H7 (cell line): Measurements from ENCODE around the gene CPD. TPM values are rescaled to one million over a fixed set of nuclear protein-coding genes. Genes with fewer than 3 reads are reported as not detected.
"Not testable (repeated sequence)": the region's sequence is repeated elsewhere in the genome, so short reads cannot be mapped to it uniquely, and the experiment has no call there.

Experiments
- DNase-seq: peaks from one replicate; pipeline ENCODE4 v3.0.0; 2012
- H3K27me3 ChIP-seq: 2 replicates; pipeline ENCODE4 v1.6.0; 2011; ENCODE audit warnings: mild to moderate bottlenecking, low read length; ENCODE audit not compliant: control insufficient read depth, insufficient read depth
- H3K36me3 ChIP-seq: replicated peaks from 2 replicates; pipeline ENCODE4 v1.5.1; 2011; ENCODE audit warnings: low read length; ENCODE audit not compliant: control insufficient read depth, insufficient read depth
- H3K4me3 ChIP-seq: 2 replicates; pipeline ENCODE4 v1.5.1; 2011; ENCODE audit warnings: low read depth, mild to moderate bottlenecking, control low read depth, low read length, moderate library complexity; ENCODE audit not compliant: insufficient read depth
- total RNA-seq: library from RNA; depleted of rRNA; stranded (reverse); fragments of >200 nt; shearing (Covaris generic); gene quantifications from 2 replicates; pipeline ENCODE4 v1.2.3, GENCODE V29; 2014

The CPD gene
- total RNA-seq, 1 experiment from 2014 or later: 25.9 TPM

- Histone ChIP-seq H3K36me3 (no peaks in the 10 kb centered on the region), H3K4me3 (no peak overlapping the region), H3K27me3 (no peaks in the 10 kb centered on the region)
- no peak for DNase-seq
Measured at GRCh38 chr17:30389756-30390300, 11.1 kb downstream of the CPD start.

GRCh38 chr17:30391534-30391933, 12.8 kb downstream of the CPD start:
- no peak for DNase-seq
- Histone ChIP-seq H3K27me3 (no peaks in the 10 kb centered on the region), H3K36me3 (no peaks in the 10 kb centered on the region), H3K4me3 (no peak overlapping the region)

- Histone ChIP-seq H3K4me3 (no peak overlapping the region), H3K36me3 (no peaks in the 10 kb centered on the region)
Measured at GRCh38 chr17:30393491-30393890, 14.8 kb downstream of the CPD start.

GRCh38 chr17:30393911-30394867, 15.5 kb downstream of the CPD start:
- Histone ChIP-seq H3K4me3 (no peak overlapping the region), H3K27me3 (no peaks in the 10 kb centered on the region), H3K36me3 (no peaks in the 10 kb centered on the region)
- DNase-seq: no peak

More at GRCh38 chr17:30393491-30393890, 14.8 kb downstream of the CPD start:
- no peak for DNase-seq
- no peaks in the 10 kb centered on the region for H3K27me3 ChIP-seq

GRCh38 chr17:30395398-30396022, 16.8 kb downstream of the CPD start:
- Histone ChIP-seq H3K4me3 (no peak overlapping the region), H3K27me3 (no peaks in the 10 kb centered on the region), H3K36me3 (no peaks in the 10 kb centered on the region)
- no peak for DNase-seq

- Histone ChIP-seq H3K36me3 (no peaks in the 10 kb centered on the region), H3K27me3 (no peaks in the 10 kb centered on the region), H3K4me3 (no peak overlapping the region)
- no peak for DNase-seq
Measured at GRCh38 chr17:30396129-30396528, 17.4 kb downstream of the CPD start.

- DNase-seq: no peak
- H3K4me3 ChIP-seq: no peak overlapping the region
- no peaks in the 10 kb centered on the region for H3K27me3 ChIP-seq
- H3K36me3 ChIP-seq: no peaks in the 10 kb centered on the region
Measured at GRCh38 chr17:30396612-30397011, 17.9 kb downstream of the CPD start.

- Histone ChIP-seq H3K36me3 (no peaks in the 10 kb centered on the region), H3K27me3 (no peaks in the 10 kb centered on the region), H3K4me3 (no peak overlapping the region)
- DNase-seq: no peak
Measured at GRCh38 chr17:30398328-30399041, 19.8 kb downstream of the CPD start.

GRCh38 chr17:30401097-30401496, 22.4 kb downstream of the CPD start:
- DNase-seq: no peak
- no peaks in the 10 kb centered on the region for H3K27me3 ChIP-seq

GRCh38 chr17:30405161-30405560, 26.4 kb downstream of the CPD start:
- Histone ChIP-seq H3K36me3 (no peaks in the 10 kb centered on the region), H3K27me3 (no peaks in the 10 kb centered on the region), H3K4me3 (no peak overlapping the region)
- no peak for DNase-seq

More at GRCh38 chr17:30401097-30401496, 22.4 kb downstream of the CPD start:
- H3K36me3 ChIP-seq: no peaks in the 10 kb centered on the region
- no peak overlapping the region for H3K4me3 ChIP-seq

- not testable (repeated sequence) for H3K36me3 ChIP-seq, H3K4me3 ChIP-seq, DNase-seq, H3K27me3 ChIP-seq
Measured at GRCh38 chr17:30410627-30411026, 31.9 kb downstream of the CPD start.

GRCh38 chr17:30412008-30412496, 33.3 kb downstream of the CPD start:
- not testable (repeated sequence) for DNase-seq, H3K36me3 ChIP-seq, H3K4me3 ChIP-seq, H3K27me3 ChIP-seq

GRCh38 chr17:30413109-30413508, 34.4 kb downstream of the CPD start:
- no peaks in the 10 kb centered on the region for H3K27me3 ChIP-seq
- no peak overlapping the region for H3K4me3 ChIP-seq

GRCh38 chr17:30414486-30414885, 35.8 kb downstream of the CPD start:
- no peaks in the 10 kb centered on the region for H3K27me3 ChIP-seq
- DNase-seq: no peak
- no peaks in the 10 kb centered on the region for H3K36me3 ChIP-seq
- H3K4me3 ChIP-seq: no peak overlapping the region

More at GRCh38 chr17:30413109-30413508, 34.4 kb downstream of the CPD start:
- no peak for DNase-seq
- no peaks in the 10 kb centered on the region for H3K36me3 ChIP-seq
